WERI-Rb-1 (cell line): ENCODE data around the gene PAAF1.

Source experiments
- DNase-seq: peaks from one replicate; pipeline ENCODE4 v3.0.0-alpha.2; 2020
- H3K27ac ChIP-seq: fragments of 250-450 bp; sonication (Bioruptor Pico); 2 replicates; pipeline ENCODE4 v1.5.1; 2020; ENCODE audit warnings: mild to moderate bottlenecking, moderate library complexity
- H3K27me3 ChIP-seq: fragments of 250-450 bp; sonication (Bioruptor Pico); 2 replicates; pipeline ENCODE4 v1.5.1; 2021; ENCODE audit warnings: mild to moderate bottlenecking, low read depth, moderate library complexity; ENCODE audit not compliant: insufficient read depth, severe bottlenecking
- H3K36me3 ChIP-seq: fragments of 250-450 bp; sonication (Bioruptor Pico); 2 replicates; pipeline ENCODE4 v1.5.1; 2020; ENCODE audit warnings: mild to moderate bottlenecking, moderate library complexity
- H3K4me3 ChIP-seq: 2 replicates; pipeline ENCODE4 v1.5.1; 2011; ENCODE audit warnings: low read depth, mild to moderate bottlenecking, control low read depth, low read length
- H3K9me3 ChIP-seq: fragments of 250-450 bp; sonication (Bioruptor Pico); 2 replicates; pipeline ENCODE4 v1.5.1; 2021; ENCODE audit warnings: mild to moderate bottlenecking, moderate library complexity; ENCODE audit not compliant: severe bottlenecking
- CTCF ChIP-seq: IDR thresholded peaks from 2 replicates; pipeline ENCODE4 v1.5.1; 2011; ENCODE audit warnings: low read depth, mild to moderate bottlenecking, control low read depth, inconsistent platforms, low read length

The PAAF1 gene

GRCh38 chr11:73876424-73877310 is at the start of gene PAAF1, which contains the start of gene COA4:
PAAF1 (plus strand) TSS chr11:73876999; CDS start chr11:73877022, 23 bp downstream.
COA4 (minus strand) TSS chr11:73876846; CDS start chr11:73873378, 3,468 bp downstream.
- peaks cover 25% of the 10 kb centered on the region for H3K36me3 ChIP-seq
- DNase-seq, result peak; percentile 96

GRCh38 chr11:73830261-73830660 is 46.5 kb upstream of the PAAF1 start:
- no peak for DNase-seq
- TF ChIP-seq CTCF, result no peak
- Histone ChIP-seq H3K36me3 (peaks cover 14% of the 10 kb centered on the region), H3K27ac (no peak overlapping the region), H3K4me3 (no peak overlapping the region), H3K27me3 (no peaks in the 10 kb centered on the region), H3K9me3 (no peaks in the 10 kb centered on the region)

More at GRCh38 chr11:73876424-73877310, at the start of gene PAAF1, which contains the start of gene COA4:
- H3K4me3 ChIP-seq, result peak within 1 kb of the TSS; percentile 68
- no peaks in the 10 kb centered on the region for H3K27me3 ChIP-seq
- no peak for TF ChIP-seq CTCF
- no peaks in the 10 kb centered on the region for H3K9me3 ChIP-seq
- peak within 1 kb of the TSS; percentile 88 for H3K27ac ChIP-seq

GRCh38 chr11:73833067-73833466 is 43.7 kb upstream of the PAAF1 start:
- H3K27ac ChIP-seq, result no peak overlapping the region
- no peaks in the 10 kb centered on the region for H3K9me3 ChIP-seq
- no peaks in the 10 kb centered on the region for H3K27me3 ChIP-seq
- H3K36me3 ChIP-seq, result peaks cover 4% of the 10 kb centered on the region; the same call in 1 of the 2 replicates
- H3K4me3 ChIP-seq, result no peak overlapping the region
- no peak for DNase-seq
- TF ChIP-seq CTCF, result no peak

DNA sequence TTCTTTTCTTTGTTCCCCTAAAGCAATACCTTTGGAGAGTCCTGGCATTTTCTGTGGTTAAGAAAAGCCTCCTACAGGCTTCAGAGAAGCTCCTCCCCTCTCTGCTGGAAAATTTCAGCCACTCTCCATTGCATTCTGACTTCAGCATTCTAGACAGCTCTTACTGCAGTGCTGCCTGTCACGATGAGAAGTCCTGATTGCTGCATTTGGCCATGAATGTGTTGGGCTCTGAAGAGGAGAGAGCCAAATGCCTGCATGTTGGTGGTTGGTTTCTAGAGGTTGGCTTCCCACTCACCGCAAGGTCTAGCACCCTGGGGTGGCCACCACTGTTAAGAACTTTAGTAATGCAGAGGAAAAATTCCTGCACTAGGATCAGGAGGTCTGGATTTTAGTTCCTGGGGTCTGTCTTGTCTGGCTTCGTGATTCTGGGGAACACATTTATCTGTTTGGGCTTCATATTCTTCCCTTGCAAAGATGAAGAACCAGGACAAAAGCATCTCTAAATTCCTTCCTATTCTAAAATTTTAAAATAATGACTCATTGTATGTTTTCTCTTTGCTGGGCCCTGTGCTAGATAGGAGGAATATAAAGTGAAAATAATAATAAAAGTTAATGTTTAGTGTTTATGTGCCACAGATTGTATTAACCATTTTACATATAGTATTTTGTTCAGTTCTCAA is 38.2 kb upstream of the PAAF1 start:
- Histone ChIP-seq H3K4me3 (no peak overlapping the region), H3K27ac (no peak overlapping the region), H3K9me3 (no peaks in the 10 kb centered on the region), H3K36me3 (peaks cover 3% of the 10 kb centered on the region; the same call in 1 of the 2 replicates), H3K27me3 (no peaks in the 10 kb centered on the region)
- no peak for DNase-seq
- TF ChIP-seq CTCF, result no peak

DNA sequence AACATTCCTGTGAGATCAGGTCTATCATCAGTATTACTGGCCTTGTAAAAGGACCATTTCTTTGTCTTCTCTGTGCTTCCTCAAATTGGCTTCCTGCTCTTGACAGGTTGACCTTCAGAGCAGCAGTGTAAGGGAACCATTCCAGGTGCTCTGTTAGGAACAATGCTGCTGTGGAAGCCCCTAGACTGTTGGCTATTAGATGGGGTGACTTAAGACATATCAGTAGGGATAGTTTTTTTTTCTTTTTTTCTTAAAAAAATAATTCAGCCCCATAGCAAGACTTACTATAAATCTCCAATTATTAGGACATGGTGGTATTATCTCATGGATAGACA is 37.7 kb upstream of the PAAF1 start:
- H3K27me3 ChIP-seq, result no peaks in the 10 kb centered on the region
- H3K36me3 ChIP-seq, result peaks cover 3% of the 10 kb centered on the region; the same call in 1 of the 2 replicates
- no peak for TF ChIP-seq CTCF
- H3K27ac ChIP-seq, result no peak overlapping the region
- no peaks in the 10 kb centered on the region for H3K9me3 ChIP-seq
- DNase-seq, result no peak
- no peak overlapping the region for H3K4me3 ChIP-seq
